Measurements from ENCODE around the gene EIF4EBP3.
"Not testable (repeated sequence)": the region's sequence is repeated elsewhere in the genome, so short reads cannot be mapped to it uniquely, and the experiment has no call there.

The EIF4EBP3 gene

GRCh38 chr5:140579188-140579747 lies 31.8 kb downstream of the EIF4EBP3 start:
- not testable (repeated sequence) for DNase-seq

- DNase-seq, result no peak
These were observed 40.0 kb downstream of the EIF4EBP3 start for GRCh38 chr5:140587495-140587894.

- DNase-seq, result no peak
These were observed 41.0 kb downstream of the EIF4EBP3 start for GRCh38 chr5:140588311-140589070.

- DNase-seq, result no peak
These were observed 43.4 kb downstream of the EIF4EBP3 start for GRCh38 chr5:140590861-140591260.

- no peak for DNase-seq
These were observed 44.4 kb downstream of the EIF4EBP3 start for GRCh38 chr5:140591747-140592372.

- DNase-seq, result not testable (repeated sequence)
These were observed 45.6 kb downstream of the EIF4EBP3 start for GRCh38 chr5:140593070-140593469.

- DNase-seq, result no peak
These were observed 46.7 kb downstream of the EIF4EBP3 start for GRCh38 chr5:140594169-140594568.

- DNase-seq, result no peak
These were observed 48.3 kb downstream of the EIF4EBP3 start for GRCh38 chr5:140595538-140596300.

GRCh38 chr5:140596321-140596741 lies 48.9 kb downstream of the EIF4EBP3 start:
- DNase-seq, result no peak

- no peak for DNase-seq
These were observed 51.4 kb downstream of the EIF4EBP3 start for GRCh38 chr5:140598836-140599235.

Measured in activated CD4-positive, alpha-beta T cell treated with anti-CD3 and anti-CD28 coated beads, Interleukin-2, amount 50 U/mL, for 1 hour (primary cell).